Activated T-cell treated with anti-CD3 and anti-CD28 coated beads, Interleukin-2, amount 50 U/mL, for 72 hours (primary cell): ENCODE results near the gene PID1. TPM values are rescaled to one million over a fixed set of nuclear protein-coding genes. Genes with fewer than 3 reads are reported as not detected.

Experiments
- ATAC-seq, 2 donors: fragments of 150-1000 bp; cut with Tn5 transposase; replicated peaks in 1 of 2; 2 replicates each; pipeline ENCODE4 v1.10.0; 2021; ENCODE audit warnings: moderate library complexity in 2 of 2, mild to moderate bottlenecking in 1 of 2
- DNase-seq, 2 donors: peaks; one replicate each; pipeline ENCODE4 v3.0.0; 2021 to 2022; ENCODE audit warnings: mixed read lengths in 1 of 2
- H3K27ac Mint-ChIP-seq: one replicate; pipeline ENCODE4 v1.8.0; 2022; ENCODE audit warnings: mild to moderate bottlenecking, moderate library complexity, mixed read lengths
- H3K27me3 Mint-ChIP-seq: one replicate; pipeline ENCODE4 v1.8.0; 2022; ENCODE audit warnings: low read depth, mixed read lengths
- H3K36me3 Mint-ChIP-seq, 2 donors: one replicate each; pipeline ENCODE4 v1.8.0; 2022; ENCODE audit warnings: mixed read lengths in 2 of 2, mild to moderate bottlenecking in 1 of 2; ENCODE audit not compliant: insufficient read depth in 2 of 2
- H3K4me1 Mint-ChIP-seq: one replicate; pipeline ENCODE4 v1.8.0; 2022; ENCODE audit warnings: low read depth, mixed read lengths
- H3K4me3 Mint-ChIP-seq, 2 donors: one replicate each; pipeline ENCODE4 v1.8.0; 2022; ENCODE audit warnings: mild to moderate bottlenecking in 2 of 2, mixed read lengths in 2 of 2, moderate library complexity in 2 of 2
- H3K9me3 Mint-ChIP-seq, 2 donors: one replicate each; pipeline ENCODE4 v1.8.0; 2022; ENCODE audit warnings: mixed read lengths in 2 of 2
- total RNA-seq, 2 donors: library from RNA; stranded (reverse); gene quantifications; one replicate each; pipeline ENCODE4 v1.2.3, GENCODE V29; 2022

PID1 gene
- total RNA-seq, result not detected

GRCh38 chr2:229270551-229271410 lies at the start of gene PID1:
TSS of gene PID1 (minus strand) at chr2:229271287. CDS start at chr2:229271043, 244 bp downstream.
- Mint-ChIP-seq H3K4me3 (no peak within 1 kb of the TSS), H3K9me3 (no peaks in the 10 kb centered on the region), H3K4me1 (no peaks in the 10 kb centered on the region), H3K36me3 (no peaks in the 10 kb centered on the region), H3K27me3 (peaks cover 27% of the 10 kb centered on the region), H3K27ac (no peak within 1 kb of the TSS)
- no peak for DNase-seq
- no peak for ATAC-seq

- ATAC-seq (no peak), DNase-seq (no peak)
- Mint-ChIP-seq H3K4me1 (no peaks in the 10 kb centered on the region), H3K4me3 (no peak overlapping the region), H3K36me3 (peaks cover 0 to 3% of the 10 kb centered on the region in 2 donors), H3K27ac (no peak overlapping the region), H3K27me3 (no peaks in the 10 kb centered on the region), H3K9me3 (peaks cover 0 to 6% of the 10 kb centered on the region in 2 donors)
Observed at GRCh38 chr2:229319558-229319957, 48.5 kb upstream of the PID1 start.

GRCh38 chr2:229314117-229314516 lies 43.0 kb upstream of the PID1 start:
- no peak for DNase-seq
- H3K36me3 Mint-ChIP-seq, result no peaks in the 10 kb centered on the region
- no peak overlapping the region for H3K4me3 Mint-ChIP-seq
- no peaks in the 10 kb centered on the region for H3K9me3 Mint-ChIP-seq
- H3K4me1 Mint-ChIP-seq, result no peaks in the 10 kb centered on the region
- no peak for ATAC-seq
- H3K27me3 Mint-ChIP-seq, result no peaks in the 10 kb centered on the region
- H3K27ac Mint-ChIP-seq, result no peak overlapping the region

GRCh38 chr2:229313591-229313990 lies 42.5 kb upstream of the PID1 start:
- no peak for ATAC-seq
- no peaks in the 10 kb centered on the region for H3K36me3 Mint-ChIP-seq
- H3K9me3 Mint-ChIP-seq, result no peaks in the 10 kb centered on the region
- no peak overlapping the region for H3K4me3 Mint-ChIP-seq
- H3K27ac Mint-ChIP-seq, result no peak overlapping the region
- no peak for DNase-seq
- no peaks in the 10 kb centered on the region for H3K27me3 Mint-ChIP-seq
- H3K4me1 Mint-ChIP-seq, result no peaks in the 10 kb centered on the region

- DNase-seq, result no peak
- H3K9me3 Mint-ChIP-seq, result no peaks in the 10 kb centered on the region
- H3K36me3 Mint-ChIP-seq, result no peaks in the 10 kb centered on the region
- no peak overlapping the region for H3K27ac Mint-ChIP-seq
- H3K27me3 Mint-ChIP-seq, result no peaks in the 10 kb centered on the region
- no peak overlapping the region for H3K4me3 Mint-ChIP-seq
- H3K4me1 Mint-ChIP-seq, result no peaks in the 10 kb centered on the region
- no peak for ATAC-seq
Observed at GRCh38 chr2:229301237-229301636, 30.1 kb upstream of the PID1 start.

GRCh38 chr2:229300790-229301189 lies 29.7 kb upstream of the PID1 start:
- DNase-seq (no peak), ATAC-seq (no peak)
- Mint-ChIP-seq H3K27ac (no peak overlapping the region), H3K36me3 (no peaks in the 10 kb centered on the region), H3K4me1 (no peaks in the 10 kb centered on the region), H3K9me3 (no peaks in the 10 kb centered on the region), H3K27me3 (no peaks in the 10 kb centered on the region), H3K4me3 (no peak overlapping the region)

- Mint-ChIP-seq H3K27ac (no peak overlapping the region), H3K9me3 (no peaks in the 10 kb centered on the region), H3K4me3 (no peak overlapping the region), H3K36me3 (no peaks in the 10 kb centered on the region), H3K27me3 (no peaks in the 10 kb centered on the region), H3K4me1 (no peaks in the 10 kb centered on the region)
- DNase-seq (no peak), ATAC-seq (no peak)
Observed at GRCh38 chr2:229300371-229300770, 29.3 kb upstream of the PID1 start.

- DNase-seq, result no peak
- no peaks in the 10 kb centered on the region for H3K4me1 Mint-ChIP-seq
- H3K27ac Mint-ChIP-seq, result no peak overlapping the region
- H3K9me3 Mint-ChIP-seq, result no peaks in the 10 kb centered on the region
- H3K36me3 Mint-ChIP-seq, result no peaks in the 10 kb centered on the region
- no peak overlapping the region for H3K4me3 Mint-ChIP-seq
- H3K27me3 Mint-ChIP-seq, result no peaks in the 10 kb centered on the region
- ATAC-seq, result no peak
Observed at GRCh38 chr2:229297247-229297646, 26.2 kb upstream of the PID1 start.

- no peaks in the 10 kb centered on the region for H3K36me3 Mint-ChIP-seq
- H3K9me3 Mint-ChIP-seq, result no peaks in the 10 kb centered on the region
Observed at GRCh38 chr2:229296536-229296935, 25.4 kb upstream of the PID1 start.

GRCh38 chr2:229296016-229296415 lies 24.9 kb upstream of the PID1 start:
- ATAC-seq (no peak), DNase-seq (no peak)
- no peak overlapping the region for H3K4me3 Mint-ChIP-seq
- H3K9me3 Mint-ChIP-seq, result peaks cover 0 to 1% of the 10 kb centered on the region in 2 donors
- H3K36me3 Mint-ChIP-seq, result no peaks in the 10 kb centered on the region
- H3K27ac Mint-ChIP-seq, result no peak overlapping the region
- no peaks in the 10 kb centered on the region for H3K4me1 Mint-ChIP-seq
- H3K27me3 Mint-ChIP-seq, result no peaks in the 10 kb centered on the region

More at GRCh38 chr2:229296536-229296935, 25.4 kb upstream of the PID1 start:
- ATAC-seq, result no peak
- no peak for DNase-seq
- H3K27ac Mint-ChIP-seq, result no peak overlapping the region
- H3K27me3 Mint-ChIP-seq, result no peaks in the 10 kb centered on the region
- no peak overlapping the region for H3K4me3 Mint-ChIP-seq
- H3K4me1 Mint-ChIP-seq, result no peaks in the 10 kb centered on the region

- Mint-ChIP-seq H3K27ac (no peak overlapping the region), H3K4me3 (no peak overlapping the region), H3K36me3 (peaks cover 0 to 2% of the 10 kb centered on the region in 2 donors), H3K27me3 (no peaks in the 10 kb centered on the region), H3K9me3 (peaks cover 3 to 5% of the 10 kb centered on the region in 2 donors), H3K4me1 (no peaks in the 10 kb centered on the region)
- DNase-seq (no peak), ATAC-seq (no peak)
Observed at GRCh38 chr2:229287823-229288222, 16.7 kb upstream of the PID1 start.

GRCh38 chr2:229282758-229283546 lies 11.9 kb upstream of the PID1 start:
- Mint-ChIP-seq H3K27me3 (no peaks in the 10 kb centered on the region), H3K9me3 (peaks cover 0 to under 1% of the 10 kb centered on the region in 2 donors), H3K4me3 (no peak overlapping the region), H3K27ac (no peak overlapping the region), H3K36me3 (no peaks in the 10 kb centered on the region), H3K4me1 (no peaks in the 10 kb centered on the region)
- ATAC-seq (no peak), DNase-seq (no peak)

GRCh38 chr2:229279516-229279915 lies 8.4 kb upstream of the PID1 start:
- Mint-ChIP-seq H3K4me1 (no peaks in the 10 kb centered on the region), H3K9me3 (no peaks in the 10 kb centered on the region), H3K27me3 (peaks cover 4% of the 10 kb centered on the region), H3K27ac (no peak overlapping the region), H3K36me3 (no peaks in the 10 kb centered on the region), H3K4me3 (no peak overlapping the region)
- no peak for DNase-seq
- no peak for ATAC-seq
